ENCODE data around the gene SIGLEC8. TPM values are rescaled to one million over a fixed set of nuclear protein-coding genes. Genes with fewer than 3 reads are reported as not detected.

Gene SIGLEC8
- total and polyA plus RNA-seq, 2 of the 8 experiments (the other 6 are each of a cell fraction or from before 2014, with no cell fraction given) = not detected

- no peak for TF ChIP-seq USF2 (IDR thresholded peaks at IDR 0.05; ENCODE audit: low read length)
- no peak for TF ChIP-seq EZH2 (IDR thresholded peaks at IDR 0.05; ENCODE audit: low read depth, low read length, severe bottlenecking)
- no peak for TF ChIP-seq SUZ12 (IDR thresholded peaks at IDR 0.05; ENCODE audit: low read length)
- no peak for TF ChIP-seq MAFK (IDR thresholded peaks at IDR 0.05; ENCODE audit: low read depth, low read length)
- TF ChIP-seq JUN (IDR thresholded peaks at IDR 0.05; ENCODE audit: low read depth, low read length) = no peak
- TF ChIP-seq TAF1 (IDR thresholded peaks at IDR 0.05; ENCODE audit: low read depth, low read length) = no peak
- TF ChIP-seq ASH2L (IDR thresholded peaks at IDR 0.05; ENCODE audit: low read length) = no peak
These were observed 33.3 kb upstream of the SIGLEC8 start (continued) for GRCh38 chr19:51491586-51491985.

Measured in H1 (cell line).